ENCODE measurements around the gene HECTD4.
"Not testable (repeated sequence)": the region's sequence is repeated elsewhere in the genome, so short reads cannot be mapped to it uniquely, and the experiment has no call there.

HECTD4 gene

GRCh38 chr12:112252184-112252583, 130.0 kb downstream of the HECTD4 start:
- no peak for DNase-seq

- not testable (repeated sequence) for DNase-seq
These were observed 137.3 kb downstream of the HECTD4 start for GRCh38 chr12:112244902-112245301.

- DNase-seq = no peak
These were observed 138.7 kb downstream of the HECTD4 start for GRCh38 chr12:112243255-112244110.

- DNase-seq = no peak
These were observed 141.1 kb downstream of the HECTD4 start for GRCh38 chr12:112241176-112241575.

GRCh38 chr12:112239881-112240280, 142.3 kb downstream of the HECTD4 start:
- no peak for DNase-seq

GRCh38 chr12:112239020-112239419, 143.2 kb downstream of the HECTD4 start:
- no peak for DNase-seq

- no peak for DNase-seq
These were observed 143.8 kb downstream of the HECTD4 start for GRCh38 chr12:112238441-112238840.

- DNase-seq = no peak
These were observed 145.4 kb downstream of the HECTD4 start for GRCh38 chr12:112236786-112237185.

- no peak for DNase-seq
These were observed 145.8 kb downstream of the HECTD4 start for GRCh38 chr12:112236386-112236785.

GRCh38 chr12:112234303-112234702, 147.9 kb downstream of the HECTD4 start:
- no peak for DNase-seq

- DNase-seq = no peak
These were observed 149.0 kb downstream of the HECTD4 start for GRCh38 chr12:112233242-112233641.

GRCh38 chr12:112230136-112230535, 152.1 kb downstream of the HECTD4 start:
- DNase-seq = no peak

- DNase-seq = no peak
These were observed 155.5 kb downstream of the HECTD4 start for GRCh38 chr12:112226768-112227167.

GRCh38 chr12:112220628-112221027, 161.6 kb downstream of the HECTD4 start:
- DNase-seq = not testable (repeated sequence)

- DNase-seq = no peak
These were observed 163.0 kb downstream of the HECTD4 start for GRCh38 chr12:112219195-112219594.

- no peak for DNase-seq
These were observed 164.1 kb downstream of the HECTD4 start for GRCh38 chr12:112218150-112218549.

- no peak for DNase-seq
These were observed 164.6 kb downstream of the HECTD4 start for GRCh38 chr12:112217647-112218046.

- DNase-seq = no peak
These were observed 166.0 kb downstream of the HECTD4 start for GRCh38 chr12:112216223-112216622.

GRCh38 chr12:112214064-112214463, 168.2 kb downstream of the HECTD4 start:
- no peak for DNase-seq

- no peak for DNase-seq
These were observed 173.8 kb downstream of the HECTD4 start for GRCh38 chr12:112208301-112208910.

GRCh38 chr12:112207397-112207924, 174.8 kb downstream of the HECTD4 start:
- no peak for DNase-seq

GRCh38 chr12:112206944-112207343, 175.3 kb downstream of the HECTD4 start:
- no peak for DNase-seq

GRCh38 chr12:112199136-112199535, 183.1 kb downstream of the HECTD4 start:
- DNase-seq = no peak

- peak; percentile 49 to 58 for DNase-seq
These were observed 184.0 kb downstream of the HECTD4 start for GRCh38 chr12:112198120-112198733.
